ENCODE data around the gene CXCL14. TPM values are rescaled to one million over a fixed set of nuclear protein-coding genes. Genes with fewer than 3 reads are reported as not detected.
"Not testable (repeated sequence)": the region's sequence is repeated elsewhere in the genome, so short reads cannot be mapped to it uniquely, and the experiment has no call there.

CXCL14 gene
- total RNA-seq, 2 donors from 2014 or later: 2.2 to 2.4 TPM

DNA sequence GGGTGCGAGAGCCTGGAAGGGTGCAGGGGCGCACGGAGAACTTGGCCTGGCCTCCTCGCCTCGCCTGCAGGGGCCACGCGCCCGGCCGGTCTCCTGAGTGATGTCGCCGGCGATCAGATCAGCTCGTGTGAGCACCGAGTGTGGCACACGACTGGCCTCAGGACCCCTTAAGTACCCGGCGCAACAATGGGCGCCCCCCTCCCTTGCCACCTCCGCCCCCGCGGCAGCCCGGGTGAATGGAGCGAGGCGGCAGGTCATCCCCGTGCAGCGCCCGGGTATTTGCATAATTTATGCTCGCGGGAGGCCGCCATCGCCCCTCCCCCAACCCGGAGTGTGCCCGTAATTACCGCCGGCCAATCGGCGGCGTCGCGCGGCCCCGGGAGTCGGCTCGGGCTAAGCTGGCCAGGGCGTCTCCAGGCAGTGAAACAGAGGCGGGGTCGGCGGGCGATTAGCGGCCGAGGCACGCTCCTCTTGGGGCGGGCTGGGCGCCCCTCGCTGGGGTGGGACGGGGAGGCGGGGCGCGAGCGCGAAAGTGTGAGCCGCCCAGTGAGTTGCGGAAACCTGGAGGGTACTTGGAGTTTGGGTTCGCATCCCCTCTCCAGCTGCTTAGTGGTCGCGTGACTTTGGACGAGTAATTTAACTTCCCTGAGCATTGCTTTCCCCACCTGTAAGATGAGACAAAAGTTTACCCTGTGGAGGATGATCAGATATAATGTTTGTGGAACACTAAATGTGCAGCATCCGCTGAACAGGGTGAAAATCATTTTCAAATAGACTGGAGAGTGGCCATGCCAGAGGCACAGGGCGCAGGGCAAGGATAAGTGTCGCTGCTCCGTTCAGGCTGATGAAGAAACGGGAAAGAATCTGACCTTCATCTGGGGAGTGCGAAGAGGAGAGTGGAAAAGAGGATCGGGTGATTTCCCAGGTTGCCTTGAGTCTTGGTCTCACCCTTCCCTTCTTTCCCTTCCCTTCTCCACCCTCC lies 42.7 kb downstream of the CXCL14 start, which contains the start of gene NEUROG1:
Gene NEUROG1, minus strand, starts transcription at position 145 of the 982 bp plus-strand sequence. CDS start 274 bp downstream, outside the sequence.
- no peak within 1 kb of the TSS for H3K27ac ChIP-seq
- no peaks in the 10 kb centered on the region for H3K4me1 ChIP-seq (replicated peaks)
- no peak for DNase-seq (ENCODE audit: low spot score)
- intact Hi-C loops (cut with DNase I): no loop called here
- WGBS: 1% methylated on average over 49 of the region's 74 CpGs
- no peaks in the 10 kb centered on the region for H3K9me3 ChIP-seq
- no peak within 1 kb of the TSS for H3K4me3 ChIP-seq
- peaks cover 28% of the 10 kb centered on the region for H3K27me3 ChIP-seq (replicated peaks; ENCODE audit: insufficient read depth)
- no peaks in the 10 kb centered on the region for H3K36me3 ChIP-seq
- TF ChIP-seq POLR2AphosphoS5 (IDR thresholded peaks at IDR 0.05): no peak

DNA sequence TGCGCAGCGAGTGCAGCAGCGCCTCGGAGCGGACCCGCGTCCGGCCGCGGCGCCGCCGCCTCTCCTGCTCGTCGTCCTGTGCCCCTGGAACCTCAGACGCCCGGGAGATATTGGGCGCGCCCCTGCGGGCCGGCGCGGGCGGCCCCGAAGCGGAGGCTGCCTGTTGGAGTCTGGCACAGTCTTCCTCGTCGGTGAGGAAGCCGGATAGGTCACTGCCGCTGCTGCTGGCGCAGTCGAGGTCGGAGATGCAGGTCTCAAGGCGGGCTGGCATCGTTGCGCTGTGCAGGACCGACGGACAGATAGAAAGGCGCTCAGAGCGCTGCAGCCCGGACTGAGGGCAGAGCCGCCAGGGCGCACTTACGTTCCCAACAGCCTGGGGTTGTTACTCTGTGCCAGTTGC lies 43.4 kb downstream of the CXCL14 start:
- WGBS: 2% methylated on average over 31 of the region's 44 CpGs
- no peak for TF ChIP-seq POLR2AphosphoS5 (IDR thresholded peaks at IDR 0.05)
- no peak for TF ChIP-seq POLR2A (IDR thresholded peaks at IDR 0.05)
- no peak for TF ChIP-seq CTCF (IDR thresholded peaks at IDR 0.05)
- no peak for DNase-seq (ENCODE audit: low spot score)
- H3K9me3 ChIP-seq: no peaks in the 10 kb centered on the region
- H3K4me1 ChIP-seq (replicated peaks): no peaks in the 10 kb centered on the region
- no peak overlapping the region for H3K27ac ChIP-seq
- H3K27me3 ChIP-seq (replicated peaks; ENCODE audit: insufficient read depth): peaks cover 28% of the 10 kb centered on the region
- intact Hi-C loops (cut with DNase I): no loop called here
- no peaks in the 10 kb centered on the region for H3K36me3 ChIP-seq
- no peak overlapping the region for H3K4me3 ChIP-seq

DNA sequence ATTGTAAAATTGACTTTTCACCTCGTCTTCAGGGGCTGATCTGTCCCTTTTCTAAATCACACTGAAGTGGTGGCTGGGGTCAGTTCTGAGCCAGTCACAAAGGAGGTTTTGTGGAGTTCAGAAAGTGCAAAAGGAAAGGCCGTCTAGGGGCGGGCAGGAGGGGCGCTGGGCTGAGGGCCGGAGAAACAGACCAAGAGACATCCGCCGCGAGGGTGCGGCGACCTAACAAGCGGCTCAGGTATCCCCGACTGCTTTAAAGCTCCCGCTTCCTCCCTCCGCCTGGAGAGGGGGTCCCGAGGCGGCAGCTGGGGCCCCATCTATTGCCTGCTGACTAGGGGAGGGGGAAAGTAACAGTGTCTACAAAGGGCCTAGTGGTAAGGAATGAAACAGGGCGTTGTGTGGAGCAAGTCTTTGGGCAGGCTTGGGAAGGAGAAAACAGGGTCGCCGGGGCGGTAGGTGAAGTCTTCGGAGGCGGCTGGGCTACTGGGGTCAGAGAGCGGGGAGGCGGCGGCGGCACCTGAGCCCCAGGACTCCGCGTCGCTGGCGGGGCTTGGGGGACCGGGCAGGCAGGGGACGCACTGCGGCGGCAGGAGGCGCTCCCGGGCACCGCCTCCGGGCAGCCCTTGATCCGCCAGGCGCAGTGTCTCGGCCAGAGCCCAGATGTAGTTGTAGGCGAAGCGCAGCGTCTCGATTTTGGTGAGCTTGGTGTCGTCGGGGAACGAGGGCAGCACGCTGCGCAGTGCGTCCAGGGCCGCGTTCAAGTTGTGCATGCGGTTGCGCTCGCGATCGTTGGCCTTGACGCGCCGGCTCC lies 44.0 kb downstream of the CXCL14 start:
- no peaks in the 10 kb centered on the region for H3K36me3 ChIP-seq
- TF ChIP-seq CTCF (IDR thresholded peaks at IDR 0.05): no peak
- TF ChIP-seq POLR2AphosphoS5 (IDR thresholded peaks at IDR 0.05): no peak
- peaks cover 26% of the 10 kb centered on the region for H3K27me3 ChIP-seq (replicated peaks; ENCODE audit: insufficient read depth)
- WGBS: 26% methylated on average over 38 of the region's 61 CpGs
- no peaks in the 10 kb centered on the region for H3K9me3 ChIP-seq
- no peak overlapping the region for H3K4me3 ChIP-seq
- no peak for DNase-seq (ENCODE audit: low spot score)
- H3K27ac ChIP-seq: no peak overlapping the region
- H3K4me1 ChIP-seq (replicated peaks): no peaks in the 10 kb centered on the region
- intact Hi-C loops (cut with DNase I): no loop called here

- H3K27ac ChIP-seq: no peak overlapping the region
- DNase-seq (ENCODE audit: low spot score): no peak
- intact Hi-C loops (cut with DNase I): no loop called here
- no peaks in the 10 kb centered on the region for H3K4me1 ChIP-seq (replicated peaks)
- no peaks in the 10 kb centered on the region for H3K36me3 ChIP-seq
- peaks cover 24% of the 10 kb centered on the region for H3K27me3 ChIP-seq (replicated peaks; ENCODE audit: insufficient read depth)
- no peak overlapping the region for H3K4me3 ChIP-seq
- no peak for TF ChIP-seq CTCF (IDR thresholded peaks at IDR 0.05)
- no peak for TF ChIP-seq POLR2AphosphoS5 (IDR thresholded peaks at IDR 0.05)
- no peak for TF ChIP-seq POLR2A (IDR thresholded peaks at IDR 0.05)
- WGBS: 67% methylated on average over 3 of the region's 3 CpGs
- H3K9me3 ChIP-seq: no peaks in the 10 kb centered on the region
Observed at GRCh38 chr5:135533794-135534193, 45.0 kb downstream of the CXCL14 start.

DNA sequence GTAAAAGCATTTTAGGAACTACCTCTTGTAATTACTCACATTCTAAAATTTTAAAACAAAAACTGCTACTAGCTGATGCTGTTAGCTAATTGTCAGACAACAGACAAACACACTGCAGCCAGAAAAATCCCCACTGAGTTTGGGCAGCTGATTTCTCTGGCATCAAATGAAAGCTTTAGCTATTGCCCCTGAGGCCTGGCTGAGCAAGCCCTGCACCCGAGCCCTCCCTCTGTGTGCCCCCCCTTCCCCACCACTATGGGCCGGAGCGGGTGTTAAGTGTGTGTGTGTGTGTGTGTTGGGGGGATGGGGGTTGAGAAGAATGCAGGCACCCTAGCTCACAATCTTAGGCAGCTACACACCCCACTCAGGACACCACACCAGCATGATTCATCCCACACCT lies 45.5 kb downstream of the CXCL14 start:
- H3K27me3 ChIP-seq (replicated peaks; ENCODE audit: insufficient read depth): peaks cover 24% of the 10 kb centered on the region
- no peak for TF ChIP-seq POLR2AphosphoS5 (IDR thresholded peaks at IDR 0.05)
- no peak for TF ChIP-seq CTCF (IDR thresholded peaks at IDR 0.05)
- no peak for TF ChIP-seq POLR2A (IDR thresholded peaks at IDR 0.05)
- DNase-seq (ENCODE audit: low spot score): no peak
- intact Hi-C loops (cut with DNase I): no loop called here
- H3K9me3 ChIP-seq: no peaks in the 10 kb centered on the region
- WGBS: 45% methylated on average over 3 of the region's 3 CpGs
- H3K27ac ChIP-seq: no peak overlapping the region
- no peak overlapping the region for H3K4me3 ChIP-seq
- H3K4me1 ChIP-seq (replicated peaks): no peaks in the 10 kb centered on the region
- H3K36me3 ChIP-seq: no peaks in the 10 kb centered on the region

DNA sequence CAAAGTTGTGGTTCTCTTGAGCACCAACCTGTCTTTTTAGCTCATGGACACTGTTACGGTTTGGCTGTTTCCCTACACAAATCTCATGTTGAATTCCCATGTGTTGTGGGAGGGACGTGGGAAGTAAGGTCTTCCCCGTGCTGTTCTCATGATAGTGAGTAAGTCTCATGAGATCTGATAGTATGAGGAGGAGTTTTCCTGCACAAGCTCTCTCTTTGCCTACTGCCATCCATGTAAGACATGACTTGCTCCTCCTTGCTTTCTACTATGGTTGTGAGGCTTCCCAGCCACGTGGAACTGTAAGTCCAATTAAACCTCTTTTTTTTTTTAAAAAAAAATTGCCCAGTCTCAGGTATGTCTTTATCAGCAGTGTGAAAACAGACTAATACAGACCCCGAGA lies 49.2 kb downstream of the CXCL14 start:
- H3K36me3 ChIP-seq; H3K27ac ChIP-seq; intact Hi-C loops (cut with DNase I); H3K9me3 ChIP-seq; H3K27me3 ChIP-seq (replicated peaks; ENCODE audit: insufficient read depth); H3K4me3 ChIP-seq; DNase-seq (ENCODE audit: low spot score); H3K4me1 ChIP-seq (replicated peaks): not testable (repeated sequence)
- 86% methylated on average over 5 of the region's 5 CpGs for WGBS
